KMS-11 (cell line): ENCODE data around the gene EFCAB11.

Experiments used
- H2AFZ ChIP-seq: fragments of 200-600 bp; sonication (generic); 2 replicates; pipeline ENCODE4 v1.6.1; 2016; ENCODE audit warnings: antibody characterized with exemption, mixed run types, low read depth
- H3K27ac ChIP-seq: fragments of 200-600 bp; sonication (generic); 2 replicates; pipeline ENCODE4 v1.6.1; 2016; ENCODE audit warnings: mild to moderate bottlenecking, mixed run types
- H3K27me3 ChIP-seq: fragments of 200-600 bp; sonication (generic); 2 replicates; pipeline ENCODE4 v1.6.1; 2017; ENCODE audit warnings: mild to moderate bottlenecking, low read depth, mixed run types, moderate library complexity; ENCODE audit not compliant: insufficient read depth
- H3K36me3 ChIP-seq: fragments of 200-600 bp; sonication (generic); 2 replicates; pipeline ENCODE4 v1.6.1; 2017; ENCODE audit warnings: mild to moderate bottlenecking, mixed run types; ENCODE audit not compliant: insufficient read depth
- H3K4me1 ChIP-seq: fragments of 200-600 bp; sonication (generic); 2 replicates; pipeline ENCODE4 v1.6.1; 2016; ENCODE audit warnings: mild to moderate bottlenecking, low read depth, mixed run types; ENCODE audit not compliant: poor library complexity, severe bottlenecking
- H3K4me2 ChIP-seq: fragments of 200-600 bp; sonication (generic); 2 replicates; pipeline ENCODE4 v1.7.0; 2016; ENCODE audit warnings: mild to moderate bottlenecking, mixed run types
- H3K4me3 ChIP-seq: fragments of 200-600 bp; sonication (generic); IDR thresholded peaks from 2 replicates; pipeline ENCODE4 v1.6.1; 2017; ENCODE audit warnings: low read depth, low read length, mixed read lengths; ENCODE audit not compliant: insufficient read depth
- H3K79me2 ChIP-seq: fragments of 200-600 bp; sonication (generic); 2 replicates; pipeline ENCODE4 v1.6.1; 2016; ENCODE audit warnings: low read depth, mixed run types; ENCODE audit not compliant: insufficient read depth
- H3K9ac ChIP-seq: fragments of 200-600 bp; sonication (generic); 2 replicates; pipeline ENCODE4 v1.6.1; 2016; ENCODE audit warnings: mild to moderate bottlenecking, mixed run types
- H4K20me1 ChIP-seq: fragments of 200-600 bp; sonication (generic); 2 replicates; pipeline ENCODE4 v1.6.1; 2016; ENCODE audit warnings: mild to moderate bottlenecking, mixed run types; ENCODE audit not compliant: insufficient read depth
- CTCF ChIP-seq: fragments of 200-600 bp; sonication (generic); conservative IDR thresholded peaks from 2 replicates; pipeline ENCODE4 v1.6.1; 2017; ENCODE audit warnings: low read depth, mild to moderate bottlenecking, antibody characterized with exemption, low read length, moderate library complexity, mixed read lengths

Gene EFCAB11, protein sequence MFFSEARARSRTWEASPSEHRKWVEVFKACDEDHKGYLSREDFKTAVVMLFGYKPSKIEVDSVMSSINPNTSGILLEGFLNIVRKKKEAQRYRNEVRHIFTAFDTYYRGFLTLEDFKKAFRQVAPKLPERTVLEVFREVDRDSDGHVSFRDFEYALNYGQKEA

GRCh38 chr14:89954070-89955021 lies at the start of gene EFCAB11:
EFCAB11 (minus strand) TSS chr14:89954730; CDS start chr14:89954660, 70 bp downstream.
- Histone ChIP-seq H3K27me3 (no peaks in the 10 kb centered on the region), H3K4me3 (no peak within 1 kb of the TSS), H2AFZ (peak within 1 kb of the TSS; percentile 87), H3K4me1 (peaks cover 24% of the 10 kb centered on the region), H3K27ac (peak within 1 kb of the TSS; percentile 89), H3K79me2 (peaks cover 11% of the 10 kb centered on the region), H4K20me1 (no peaks in the 10 kb centered on the region), H3K36me3 (no peaks in the 10 kb centered on the region), H3K4me2 (peak within 1 kb of the TSS; percentile 92), H3K9ac (peak within 1 kb of the TSS; percentile 80; the same call in 1 of the 2 replicates)
- TF ChIP-seq CTCF: no peak

- Histone ChIP-seq H3K27ac (no peak overlapping the region), H4K20me1 (no peaks in the 10 kb centered on the region), H2AFZ (no peak overlapping the region), H3K9ac (no peak overlapping the region), H3K79me2 (no peaks in the 10 kb centered on the region), H3K36me3 (no peaks in the 10 kb centered on the region), H3K4me1 (no peaks in the 10 kb centered on the region), H3K4me3 (no peak overlapping the region), H3K4me2 (no peak overlapping the region), H3K27me3 (no peaks in the 10 kb centered on the region)
- TF ChIP-seq CTCF: no peak
These were observed 49.2 kb upstream of the EFCAB11 start for GRCh38 chr14:90003526-90004307.

DNA sequence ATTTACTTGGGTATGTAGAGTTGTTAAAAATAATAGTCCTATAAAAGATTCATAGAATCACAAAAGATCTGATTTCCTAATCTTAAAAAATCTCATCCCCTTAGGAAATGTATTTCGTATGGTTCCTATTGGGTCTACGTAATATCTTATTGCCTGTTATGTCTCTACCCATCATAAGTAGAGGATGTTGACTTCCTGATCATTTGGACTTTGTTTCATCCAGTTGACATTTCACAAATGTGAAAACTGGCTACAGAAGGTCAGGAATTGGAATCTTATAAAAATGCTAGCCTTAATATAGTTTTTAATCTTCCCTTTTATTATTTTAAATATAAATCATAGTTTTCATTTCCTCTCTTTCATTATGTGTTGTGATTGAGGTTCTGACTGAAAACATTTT lies 46.4 kb upstream of the EFCAB11 start:
- Histone ChIP-seq H3K36me3 (no peaks in the 10 kb centered on the region), H4K20me1 (no peaks in the 10 kb centered on the region)

More for the DNA sequence above, 46.4 kb upstream of the EFCAB11 start:
- Histone ChIP-seq H3K27me3 (no peaks in the 10 kb centered on the region), H3K9ac (no peak overlapping the region), H3K4me2 (no peak overlapping the region), H3K79me2 (no peaks in the 10 kb centered on the region), H2AFZ (no peak overlapping the region), H3K4me3 (no peak overlapping the region), H3K27ac (no peak overlapping the region), H3K4me1 (no peaks in the 10 kb centered on the region)
- no peak for TF ChIP-seq CTCF
